Karpas-422 (cell line): ENCODE results near the gene SCART1. TPM values are rescaled to one million over a fixed set of nuclear protein-coding genes. Genes with fewer than 3 reads are reported as not detected.
"Not testable (repeated sequence)": the region's sequence is repeated elsewhere in the genome, so short reads cannot be mapped to it uniquely, and the experiment has no call there.

Experiments
- DNase-seq: peaks from one replicate; pipeline ENCODE4 v3.0.0-alpha.2; 2015
- H2AFZ ChIP-seq: fragments of 200-600 bp; sonication (generic); 2 replicates; pipeline ENCODE4 v1.6.1; 2014; ENCODE audit warnings: antibody characterized with exemption, low read length, mixed read lengths
- H3K27ac ChIP-seq: fragments of 200-600 bp; sonication (generic); 2 replicates; pipeline ENCODE4 v1.5.1; 2014; ENCODE audit warnings: mild to moderate bottlenecking, low read length, moderate library complexity
- H3K27me3 ChIP-seq: fragments of 200-600 bp; sonication (generic); 2 replicates; pipeline ENCODE4 v1.6.1; 2014; ENCODE audit warnings: low read length, mixed read lengths
- H3K36me3 ChIP-seq: fragments of 200-600 bp; sonication (generic); 2 replicates; pipeline ENCODE4 v1.6.1; 2014; ENCODE audit warnings: low read length, mixed read lengths; ENCODE audit not compliant: insufficient read depth
- H3K4me1 ChIP-seq: fragments of 200-600 bp; sonication (generic); 2 replicates; pipeline ENCODE4 v1.6.1; 2014; ENCODE audit warnings: mild to moderate bottlenecking, low read length, mixed read lengths
- H3K4me2 ChIP-seq: fragments of 200-600 bp; sonication (generic); 2 replicates; pipeline ENCODE4 v1.6.1; 2014; ENCODE audit warnings: low read length, low read depth, mild to moderate bottlenecking; ENCODE audit not compliant: poor library complexity, severe bottlenecking
- H3K4me3 ChIP-seq: fragments of 200-600 bp; sonication (generic); 2 replicates; pipeline ENCODE4 v1.5.1; 2014; ENCODE audit warnings: mild to moderate bottlenecking, antibody characterized with exemption, low read length, mixed read lengths
- H3K79me2 ChIP-seq: fragments of 200-600 bp; sonication (generic); 2 replicates; pipeline ENCODE4 v1.6.1; 2014; ENCODE audit warnings: mild to moderate bottlenecking, low read length, mixed read lengths
- H3K9ac ChIP-seq: fragments of 200-600 bp; sonication (generic); 2 replicates; pipeline ENCODE4 v1.6.0; 2014; ENCODE audit warnings: low read length
- H3K9me2 ChIP-seq: fragments of 200-600 bp; sonication (generic), shearing (Covaris generic); replicated peaks from 2 replicates; pipeline ENCODE4 v1.6.0; 2014; ENCODE audit warnings: mild to moderate bottlenecking, low read length, moderate library complexity; ENCODE audit not compliant: insufficient read depth
- H3K9me3 ChIP-seq: fragments of 300-700, 200-600 bp; sonication (generic); 2 replicates; pipeline ENCODE4 v1.6.1; 2014; ENCODE audit warnings: low read length, mixed read lengths
- H4K20me1 ChIP-seq: fragments of 200-600 bp; sonication (generic); 2 replicates; pipeline ENCODE4 v1.6.1; 2014; ENCODE audit warnings: mild to moderate bottlenecking, antibody characterized with exemption, low read length, low read depth; ENCODE audit not compliant: insufficient read depth
- total RNA-seq: library from RNA; depleted of rRNA; stranded (reverse); fragments of >200 nt; shearing (Covaris generic); gene quantifications from 2 replicates; pipeline ENCODE4 v1.2.3, GENCODE V29; 2014; ENCODE audit warnings: low replicate concordance; rRNA removed

The SCART1 gene
- total RNA-seq = 6.9 and 7.0 TPM in 2 replicates

DNA sequence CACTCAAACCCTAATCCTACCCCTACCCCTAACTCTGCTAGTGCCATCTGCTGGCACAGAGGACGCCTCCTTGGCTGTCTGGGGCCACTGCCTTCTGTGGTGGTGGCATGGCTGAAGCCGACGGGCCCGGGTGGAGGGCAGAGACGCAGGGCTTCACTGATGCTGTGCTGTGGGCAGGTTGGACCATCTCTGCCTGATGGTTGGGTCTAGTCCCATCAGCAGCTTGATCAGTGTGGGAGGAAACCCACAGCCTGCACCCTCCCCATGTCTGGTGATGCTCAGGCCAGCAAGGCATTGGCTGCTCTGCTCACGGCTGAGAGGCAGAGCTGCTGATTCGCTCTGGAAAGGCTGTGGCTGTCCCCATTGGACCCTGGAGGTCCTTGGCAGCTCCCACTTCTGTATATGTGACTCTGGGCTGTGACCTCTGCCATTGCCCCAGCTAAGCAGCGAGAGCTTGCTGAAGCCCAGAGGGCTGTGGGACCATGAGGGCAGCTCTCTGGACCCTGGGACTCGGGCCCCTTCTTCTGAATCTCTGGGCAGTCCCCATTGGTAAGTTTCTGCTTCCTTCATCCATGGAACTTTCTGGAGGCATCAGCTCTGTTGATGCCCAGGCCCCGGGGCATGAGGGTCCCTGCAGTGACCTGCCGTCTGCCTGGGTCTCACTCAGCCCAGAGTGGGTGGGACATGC lies at the start of gene SCART1:
SCART1 (plus strand) TSS at position 430 of the 688 bp plus-strand sequence; CDS start at position 483, 53 bp downstream.
- H2AFZ ChIP-seq = no peak within 1 kb of the TSS
- H3K79me2 ChIP-seq = no peaks in the 10 kb centered on the region
- peaks cover 2% of the 10 kb centered on the region for H3K9me3 ChIP-seq
- no peak within 1 kb of the TSS for H3K4me2 ChIP-seq
- H4K20me1 ChIP-seq = no peaks in the 10 kb centered on the region
- no peaks in the 10 kb centered on the region for H3K27me3 ChIP-seq
- no peak within 1 kb of the TSS for H3K4me3 ChIP-seq
- no peaks in the 10 kb centered on the region for H3K36me3 ChIP-seq
- H3K27ac ChIP-seq = no peak within 1 kb of the TSS
- H3K9me2 ChIP-seq = no peaks in the 10 kb centered on the region
- no peaks in the 10 kb centered on the region for H3K4me1 ChIP-seq
- 0 out of 2 replicates have a peak within 1 kb of the TSS, but pooled peaks have one; percentile 14 for H3K9ac ChIP-seq
- DNase-seq = no peak

DNA sequence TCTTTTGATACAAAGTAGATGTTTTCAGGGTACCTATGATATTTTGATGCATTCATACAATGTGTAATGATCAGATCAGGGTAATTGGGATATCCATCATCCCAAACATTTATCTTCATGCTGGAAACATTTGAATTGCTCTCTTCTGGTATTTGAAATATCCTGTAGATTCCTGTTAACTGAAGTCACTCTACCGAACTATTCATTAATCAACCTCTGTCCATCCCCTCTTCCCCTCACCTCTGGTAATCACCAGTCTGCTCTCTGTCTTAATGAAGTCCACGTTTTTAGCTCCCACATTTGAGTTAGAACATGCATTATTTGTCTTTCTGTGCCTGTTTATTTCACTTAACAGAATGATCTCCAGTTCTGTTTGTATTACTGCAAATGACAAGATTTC lies 48.5 kb upstream of the SCART1 start:
- Histone ChIP-seq H3K9ac (no peak overlapping the region), H3K4me3 (no peak overlapping the region), H3K27ac (no peak overlapping the region), H3K36me3 (peaks cover 70% of the 10 kb centered on the region), H3K79me2 (peaks cover 60% of the 10 kb centered on the region), H3K4me1 (peaks cover 12% of the 10 kb centered on the region), H3K4me2 (no peak overlapping the region), H2AFZ (no peak overlapping the region), H3K9me3 (peaks cover 14% of the 10 kb centered on the region), H3K27me3 (no peaks in the 10 kb centered on the region), H3K9me2 (no peaks in the 10 kb centered on the region), H4K20me1 (no peaks in the 10 kb centered on the region)
- DNase-seq = no peak

GRCh38 chr10:133405844-133406527 lies 47.8 kb upstream of the SCART1 start:
- Histone ChIP-seq H3K79me2 (peaks cover 66% of the 10 kb centered on the region), H3K9me3 (peaks cover 21% of the 10 kb centered on the region), H3K27me3 (no peaks in the 10 kb centered on the region), H3K4me2 (no peak overlapping the region), H4K20me1 (no peaks in the 10 kb centered on the region), H2AFZ (no peak overlapping the region), H3K9ac (no peak overlapping the region), H3K27ac (no peak overlapping the region), H3K36me3 (peaks cover 77% of the 10 kb centered on the region), H3K4me1 (peaks cover 12% of the 10 kb centered on the region), H3K4me3 (no peak overlapping the region), H3K9me2 (no peaks in the 10 kb centered on the region)
- peak; percentile 46 for DNase-seq

DNA sequence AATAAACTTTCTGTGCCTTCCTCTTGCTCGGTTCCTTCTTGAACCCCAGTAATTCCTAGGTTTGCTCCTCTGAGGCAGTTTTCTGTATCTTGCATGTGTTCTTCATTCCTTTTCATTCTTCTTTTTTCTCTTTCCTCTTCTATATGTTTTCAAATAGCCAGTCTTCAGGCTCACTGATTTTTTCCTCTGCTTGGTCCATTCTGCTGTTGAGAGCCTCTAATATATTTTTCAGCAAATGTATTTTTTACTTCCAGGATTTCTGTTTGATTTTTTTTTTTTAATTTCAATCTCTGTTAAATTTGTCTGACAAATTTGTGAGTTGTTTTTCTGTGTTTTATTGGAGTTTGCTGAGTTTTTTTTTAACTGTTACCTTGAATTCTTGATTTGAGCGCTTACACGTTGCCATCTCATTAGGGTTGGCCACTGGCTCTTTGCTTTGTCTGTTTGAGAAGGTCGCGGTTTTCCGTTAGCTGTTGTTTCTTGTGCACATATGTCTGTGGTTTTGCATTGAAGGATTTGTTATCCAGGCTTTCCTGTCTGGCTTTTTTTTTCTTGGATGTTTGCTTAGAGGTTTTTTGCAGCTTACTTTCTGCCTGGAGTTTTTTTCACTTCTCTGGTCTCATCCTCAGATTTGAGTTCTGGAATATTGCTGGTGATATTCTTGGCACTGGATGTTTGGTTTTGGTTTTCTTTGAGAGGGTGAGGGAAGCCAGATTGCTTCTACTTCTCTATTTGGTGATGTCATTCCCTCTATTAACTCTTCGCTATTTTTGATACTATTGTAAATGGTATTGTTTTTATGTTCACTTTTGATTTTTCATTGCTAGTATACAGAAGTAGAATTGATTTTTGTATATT lies 42.0 kb upstream of the SCART1 start:
- H4K20me1 ChIP-seq = no peaks in the 10 kb centered on the region
- no peak overlapping the region for H3K4me2 ChIP-seq
- no peak for DNase-seq
- no peak overlapping the region for H3K27ac ChIP-seq
- H2AFZ ChIP-seq = no peak overlapping the region
- H3K4me3 ChIP-seq = no peak overlapping the region
- H3K27me3 ChIP-seq = no peaks in the 10 kb centered on the region
- no peaks in the 10 kb centered on the region for H3K4me1 ChIP-seq
- no peaks in the 10 kb centered on the region for H3K9me2 ChIP-seq
- H3K79me2 ChIP-seq = peaks cover 68% of the 10 kb centered on the region
- H3K36me3 ChIP-seq = peaks cover 81% of the 10 kb centered on the region
- no peak overlapping the region for H3K9ac ChIP-seq
- peaks cover 37% of the 10 kb centered on the region for H3K9me3 ChIP-seq

- Histone ChIP-seq H3K9ac (no peak overlapping the region), H3K27ac (no peak overlapping the region), H3K27me3 (no peaks in the 10 kb centered on the region), H3K36me3 (peaks cover 75% of the 10 kb centered on the region), H3K9me2 (no peaks in the 10 kb centered on the region), H4K20me1 (no peaks in the 10 kb centered on the region), H3K79me2 (peaks cover 63% of the 10 kb centered on the region), H2AFZ (no peak overlapping the region), H3K4me3 (no peak overlapping the region), H3K4me2 (no peak overlapping the region), H3K4me1 (no peaks in the 10 kb centered on the region), H3K9me3 (peaks cover 37% of the 10 kb centered on the region)
- no peak for DNase-seq
These were observed 41.4 kb upstream of the SCART1 start for GRCh38 chr10:133412381-133412711.

DNA sequence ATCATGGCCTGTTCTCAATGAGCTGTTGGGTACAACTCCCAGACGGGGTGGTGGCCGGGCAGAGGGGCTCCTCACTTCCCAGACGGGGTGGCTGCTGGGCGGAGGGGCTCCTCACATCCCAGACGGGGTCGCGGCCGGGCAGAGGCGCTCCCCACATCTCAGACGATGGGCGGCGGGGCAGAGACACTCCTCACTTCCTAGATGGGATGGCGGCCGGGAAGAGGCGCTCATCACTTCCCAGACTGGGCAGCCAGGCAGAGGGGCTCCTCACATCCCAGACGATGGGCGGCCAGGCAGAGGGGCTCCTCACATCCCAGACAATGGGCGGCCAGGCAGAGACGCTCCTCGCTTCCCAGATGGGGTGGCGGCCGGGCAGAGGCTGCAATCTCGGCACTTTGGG lies 39.3 kb upstream of the SCART1 start:
- H3K27ac ChIP-seq, H3K9ac ChIP-seq, H3K4me2 ChIP-seq, H3K4me3 ChIP-seq, DNase-seq, H3K9me2 ChIP-seq, H2AFZ ChIP-seq, H3K4me1 ChIP-seq, H4K20me1 ChIP-seq, H3K27me3 ChIP-seq: not testable (repeated sequence)
- peaks cover 68% of the 10 kb centered on the region for H3K36me3 ChIP-seq
- H3K9me3 ChIP-seq = peaks cover 29% of the 10 kb centered on the region
- H3K79me2 ChIP-seq = peaks cover 43% of the 10 kb centered on the region

DNA sequence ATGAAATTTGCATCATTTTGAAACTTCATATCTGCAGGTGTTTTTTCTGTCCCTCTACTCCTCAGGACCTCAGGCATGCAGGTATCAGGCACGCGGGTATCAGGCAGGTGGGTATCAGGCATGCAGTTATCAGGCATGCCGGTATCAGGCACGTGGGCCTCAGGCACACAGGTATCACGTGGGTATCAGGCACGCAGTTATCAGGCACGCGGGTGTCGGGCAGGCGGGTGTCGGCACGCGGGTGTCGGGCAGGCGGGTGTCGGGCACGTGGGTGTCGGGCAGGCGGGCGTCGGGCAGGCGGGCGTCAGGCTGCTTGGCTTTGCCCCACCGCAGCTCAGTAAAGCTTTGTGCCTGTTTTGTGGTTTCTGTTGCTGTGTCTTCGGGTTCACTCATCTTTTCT lies 38.0 kb upstream of the SCART1 start:
- Histone ChIP-seq H3K9ac (no peak overlapping the region), H3K9me2 (no peaks in the 10 kb centered on the region), H3K4me3 (no peak overlapping the region)

More for the DNA sequence above, 38.0 kb upstream of the SCART1 start:
- peaks cover 65% of the 10 kb centered on the region for H3K36me3 ChIP-seq
- H4K20me1 ChIP-seq = no peaks in the 10 kb centered on the region
- H3K79me2 ChIP-seq = peaks cover 31% of the 10 kb centered on the region
- peaks cover 18% of the 10 kb centered on the region for H3K9me3 ChIP-seq
- no peak overlapping the region for H3K27ac ChIP-seq
- DNase-seq = no peak
- H2AFZ ChIP-seq = no peak overlapping the region
- H3K4me2 ChIP-seq = no peak overlapping the region
- no peaks in the 10 kb centered on the region for H3K27me3 ChIP-seq
- H3K4me1 ChIP-seq = no peaks in the 10 kb centered on the region
